ENCODE measurements around the gene TSTD1.
"Not testable (repeated sequence)": the region's sequence is repeated elsewhere in the genome, so short reads cannot be mapped to it uniquely, and the experiment has no call there.

The TSTD1 gene

GRCh38 chr1:161006563-161006962 is 32.2 kb downstream of the TSTD1 start:
- FAIRE-seq: no peak

- no peak for FAIRE-seq
These were observed 37.2 kb downstream of the TSTD1 start for GRCh38 chr1:161001525-161001924.

- FAIRE-seq: no peak
These were observed 37.9 kb downstream of the TSTD1 start for GRCh38 chr1:161000736-161001480.

GRCh38 chr1:160999376-160999775 is 39.4 kb downstream of the TSTD1 start:
- no peak for FAIRE-seq

- peak; percentile 78 for FAIRE-seq
These were observed 41.3 kb downstream of the TSTD1 start for GRCh38 chr1:160997323-160998038.

GRCh38 chr1:160996178-160996577 is 42.6 kb downstream of the TSTD1 start:
- FAIRE-seq: no peak

- FAIRE-seq: peak; percentile 80
These were observed 45.1 kb downstream of the TSTD1 start for GRCh38 chr1:160993544-160994193.

- not testable (repeated sequence) for FAIRE-seq
These were observed 46.7 kb downstream of the TSTD1 start for GRCh38 chr1:160992036-160992435.
